OCI-LY7 (cell line): Measurements from ENCODE around the gene FAM20A.

ENCODE experiments used
- EZH2phosphoT487 ChIP-seq: fragments of 200-600 bp; sonication (generic); IDR thresholded peaks from 2 replicates; pipeline ENCODE4 v1.6.1; 2018; ENCODE audit warnings: low read depth, borderline replicate concordance, mild to moderate bottlenecking, mixed run types, antibody characterized with exemption, low read length, moderate library complexity, mixed read lengths
- TF ChIP-seq, protein P1 (sequence below): fragments of 200-600 bp; sonication (generic); conservative IDR thresholded peaks from 2 replicates; pipeline ENCODE4 v1.5.1; 2014; ENCODE audit warnings: mild to moderate bottlenecking, antibody characterized with exemption, low read length, moderate library complexity, mixed read lengths

DNA sequence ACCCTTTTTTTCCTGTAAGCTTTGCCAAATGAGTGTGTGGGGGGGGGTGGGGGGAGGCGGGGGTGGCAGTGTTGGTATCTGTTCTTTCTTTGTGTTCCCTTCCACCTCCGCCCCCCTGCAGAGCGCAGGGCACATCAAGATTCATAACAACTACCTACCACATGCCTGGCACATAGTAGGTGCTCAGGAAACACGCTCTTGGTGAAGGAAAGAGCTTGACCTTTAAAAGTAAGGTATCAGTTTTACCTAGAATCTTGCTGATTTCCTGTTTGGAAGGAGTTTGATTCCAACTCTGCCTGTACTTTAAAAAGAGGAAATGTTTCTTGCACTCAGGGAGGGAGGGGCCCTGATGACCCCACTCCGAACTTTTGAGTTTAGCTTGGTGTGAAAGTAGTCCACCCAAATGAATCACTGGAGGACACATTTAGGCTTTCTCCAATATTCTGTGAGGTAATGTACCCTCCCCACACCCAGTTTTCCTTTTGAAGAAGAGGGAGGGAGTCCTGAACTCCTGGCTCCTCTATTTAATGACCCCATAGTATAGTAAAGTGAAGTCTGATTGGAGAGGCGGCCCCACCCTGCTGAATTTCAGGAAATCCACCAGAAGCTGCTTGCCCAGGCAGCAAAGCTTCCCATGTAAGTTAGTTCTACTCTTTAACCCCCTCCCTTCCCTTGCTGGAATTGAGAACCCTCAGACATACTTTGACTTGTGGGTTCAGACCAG, 560 bp upstream of the FAM20A start:
- TF ChIP-seq, protein P1, sequence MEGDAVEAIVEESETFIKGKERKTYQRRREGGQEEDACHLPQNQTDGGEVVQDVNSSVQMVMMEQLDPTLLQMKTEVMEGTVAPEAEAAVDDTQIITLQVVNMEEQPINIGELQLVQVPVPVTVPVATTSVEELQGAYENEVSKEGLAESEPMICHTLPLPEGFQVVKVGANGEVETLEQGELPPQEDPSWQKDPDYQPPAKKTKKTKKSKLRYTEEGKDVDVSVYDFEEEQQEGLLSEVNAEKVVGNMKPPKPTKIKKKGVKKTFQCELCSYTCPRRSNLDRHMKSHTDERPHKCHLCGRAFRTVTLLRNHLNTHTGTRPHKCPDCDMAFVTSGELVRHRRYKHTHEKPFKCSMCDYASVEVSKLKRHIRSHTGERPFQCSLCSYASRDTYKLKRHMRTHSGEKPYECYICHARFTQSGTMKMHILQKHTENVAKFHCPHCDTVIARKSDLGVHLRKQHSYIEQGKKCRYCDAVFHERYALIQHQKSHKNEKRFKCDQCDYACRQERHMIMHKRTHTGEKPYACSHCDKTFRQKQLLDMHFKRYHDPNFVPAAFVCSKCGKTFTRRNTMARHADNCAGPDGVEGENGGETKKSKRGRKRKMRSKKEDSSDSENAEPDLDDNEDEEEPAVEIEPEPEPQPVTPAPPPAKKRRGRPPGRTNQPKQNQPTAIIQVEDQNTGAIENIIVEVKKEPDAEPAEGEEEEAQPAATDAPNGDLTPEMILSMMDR = no peak
- no peak for TF ChIP-seq EZH2phosphoT487
